NT2/D1 (cell line): Measurements from ENCODE around the gene HSPA14.

Experiments used
- YY1 ChIP-seq: IDR thresholded peaks from 2 replicates; pipeline ENCODE4 v1.6.1; 2011; ENCODE audit not compliant: insufficient read length, insufficient read depth
- ZNF274 ChIP-seq: IDR thresholded peaks from 2 replicates; pipeline ENCODE4 v1.6.1; 2011; ENCODE audit warnings: mild to moderate bottlenecking, low read depth, low read length

GRCh38 chr10:14844948-14845347 is 6.8 kb downstream of the HSPA14 start:
- TF ChIP-seq YY1: no peak
- TF ChIP-seq ZNF274: no peak
